Calu3 (cell line): ENCODE results near the gene OR2A5. TPM values are rescaled to one million over a fixed set of nuclear protein-coding genes. Genes with fewer than 3 reads are reported as not detected.

Experiments
- BruUV-seq: library from RNA; stranded (reverse); fragments of 400-500 nt; replicated peaks from 2 replicates; lab custom pipeline; 2021; lab: Mats Ljungman, UMichigan
- CTCF ChIA-PET: fragments of 300-600 bp; sonication (Branson Sonifier 250); formaldehyde crosslinking; loops from one replicate; lab custom pipeline; 2022; ENCODE audit warnings: antibody characterized with exemption; lab: Charles Lee
- DNase-seq: peaks from one replicate; pipeline ENCODE4 v3.0.0; 2022
- H3K27ac Mint-ChIP-seq: one replicate; pipeline ENCODE4 v1.8.0; 2022; ENCODE audit warnings: mixed read lengths; ENCODE audit not compliant: unreplicated experiment
- H3K27me3 Mint-ChIP-seq: one replicate; pipeline ENCODE4 v1.8.0; 2022; ENCODE audit warnings: mixed read lengths; ENCODE audit not compliant: unreplicated experiment
- H3K36me3 Mint-ChIP-seq: one replicate; pipeline ENCODE4 v1.8.0; 2022; ENCODE audit warnings: mild to moderate bottlenecking, moderate library complexity, mixed read lengths; ENCODE audit not compliant: insufficient read depth, unreplicated experiment
- H3K4me1 Mint-ChIP-seq: one replicate; pipeline ENCODE4 v1.8.0; 2022; ENCODE audit warnings: mild to moderate bottlenecking, low read depth, mixed read lengths; ENCODE audit not compliant: unreplicated experiment
- H3K4me3 Mint-ChIP-seq: one replicate; pipeline ENCODE4 v1.8.0; 2022; ENCODE audit warnings: mild to moderate bottlenecking, low read depth, moderate library complexity, mixed read lengths; ENCODE audit not compliant: unreplicated experiment
- H3K9me3 Mint-ChIP-seq: one replicate; pipeline ENCODE4 v1.8.0; 2022; ENCODE audit warnings: low read depth, mixed read lengths; ENCODE audit not compliant: unreplicated experiment
- CTCF ChIP-seq: fragments of 200-600 bp; IDR thresholded peaks from one replicate; pipeline ENCODE4 v1.8.0; 2022; ENCODE audit warnings: antibody characterized with exemption; ENCODE audit not compliant: unreplicated experiment
- intact Hi-C: fragments of 100-400 bp; cut with micrococcal nuclease; formaldehyde crosslinking; loops from one replicate; pipeline ENCODE4 v1.10.0; 2022; ENCODE audit not compliant: unreplicated experiment
- total RNA-seq: library from RNA; stranded (reverse); gene quantifications from 2 replicates; pipeline ENCODE4 v1.2.3, GENCODE V29; 2022

OR2A5 gene
- total RNA-seq, 1 experiment from 2014 or later, result not detected

GRCh38 chr7:144027070-144027469 lies 21.7 kb upstream of the OR2A5 start:
- DNase-seq, result no peak
- intact Hi-C loops, result loop anchor here (2.0 to 5.0 kb wide), 3 partner anchors 55 to 126 kb away; no protein-coding TSS in a partner anchor
- no peak overlapping the region for H3K27ac Mint-ChIP-seq
- no peak overlapping the region for H3K4me3 Mint-ChIP-seq
- no peaks in the 10 kb centered on the region for H3K9me3 Mint-ChIP-seq
- no peaks in the 10 kb centered on the region for H3K27me3 Mint-ChIP-seq
- H3K36me3 Mint-ChIP-seq, result no peaks in the 10 kb centered on the region
- CTCF ChIA-PET, result interaction anchor here (1.4 to 2.5 kb wide), 2 partner anchors 101 to 125 kb away, joined by 3 to 8 read pairs; partner anchors contain the start of gene TCAF1
- H3K4me1 Mint-ChIP-seq, result no peaks in the 10 kb centered on the region
- no TSS peak for BruUV-seq
- no peak for TF ChIP-seq CTCF

GRCh38 chr7:144027974-144028373 lies 20.8 kb upstream of the OR2A5 start:
- DNase-seq, result no peak
- BruUV-seq, result no TSS peak
- CTCF ChIA-PET, result interaction anchor here (1.2 to 1.4 kb wide), 2 partner anchors 100 to 126 kb away, joined by 3 read pairs; partner anchors contain the start of gene TCAF1
- intact Hi-C loops, result loop anchor here (2.0 to 5.0 kb wide), 3 partner anchors 56 to 127 kb away; no protein-coding TSS in a partner anchor
- Mint-ChIP-seq H3K4me3 (no peak overlapping the region), H3K36me3 (no peaks in the 10 kb centered on the region), H3K27me3 (no peaks in the 10 kb centered on the region), H3K4me1 (no peaks in the 10 kb centered on the region), H3K27ac (no peak overlapping the region), H3K9me3 (no peaks in the 10 kb centered on the region)
- TF ChIP-seq CTCF, result no peak

DNA sequence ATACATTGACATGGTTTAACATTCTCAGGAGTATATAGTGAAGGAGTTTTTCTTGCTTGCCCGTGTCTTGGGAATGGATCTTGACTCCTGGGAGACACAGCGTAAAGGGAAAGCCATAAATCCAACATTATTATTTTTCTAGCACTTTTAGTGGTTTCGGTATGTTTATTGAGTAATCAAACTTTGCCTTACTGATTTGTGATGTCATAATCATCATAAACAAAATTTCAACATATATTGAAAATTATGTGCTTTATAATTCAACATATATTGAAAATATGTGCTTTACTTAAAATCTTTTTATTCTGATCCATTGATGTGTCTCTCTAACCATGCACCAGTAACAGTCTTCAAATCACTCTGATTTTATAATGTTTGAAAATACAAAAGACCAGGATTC lies 20.2 kb upstream of the OR2A5 start:
- TF ChIP-seq CTCF, result no peak
- H3K9me3 Mint-ChIP-seq, result no peaks in the 10 kb centered on the region
- intact Hi-C loops, result loop anchor here (5.0 kb wide), 2 partner anchors 56 to 99 kb away; no protein-coding TSS in a partner anchor
- no peaks in the 10 kb centered on the region for H3K36me3 Mint-ChIP-seq
- no peak overlapping the region for H3K4me3 Mint-ChIP-seq
- no peaks in the 10 kb centered on the region for H3K4me1 Mint-ChIP-seq
- BruUV-seq, result no TSS peak
- DNase-seq, result no peak
- CTCF ChIA-PET, result interaction anchor here (1.2 to 1.4 kb wide), 2 partner anchors 100 to 126 kb away, joined by 3 read pairs; partner anchors contain the start of gene TCAF1
- no peak overlapping the region for H3K27ac Mint-ChIP-seq
- no peaks in the 10 kb centered on the region for H3K27me3 Mint-ChIP-seq

DNA sequence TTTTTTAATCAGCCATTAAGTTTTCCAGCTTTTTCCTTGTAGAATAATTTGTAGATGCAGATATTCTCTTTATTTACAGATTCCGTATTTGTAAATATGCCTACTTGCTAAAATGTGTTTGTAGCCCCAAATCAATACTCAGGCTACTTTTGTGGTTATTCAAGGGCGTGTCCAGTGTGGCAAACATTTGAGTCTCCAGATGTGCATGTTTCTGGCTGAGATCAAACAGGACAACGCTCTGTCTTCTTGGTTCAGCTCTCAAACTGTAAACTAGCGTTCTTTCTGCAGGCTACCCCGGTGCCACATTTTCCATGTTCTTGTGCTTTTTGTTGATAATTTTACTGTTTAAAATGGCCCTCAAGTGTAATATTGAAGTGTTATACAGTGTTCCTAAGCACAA lies 16.2 kb upstream of the OR2A5 start:
- no peak overlapping the region for H3K27ac Mint-ChIP-seq
- CTCF ChIA-PET, result no interaction called here
- no peak for DNase-seq
- H3K9me3 Mint-ChIP-seq, result no peaks in the 10 kb centered on the region
- no peaks in the 10 kb centered on the region for H3K36me3 Mint-ChIP-seq
- H3K4me3 Mint-ChIP-seq, result no peak overlapping the region
- TF ChIP-seq CTCF, result no peak
- intact Hi-C loops, result no loop called here
- no peaks in the 10 kb centered on the region for H3K27me3 Mint-ChIP-seq
- BruUV-seq, result no TSS peak
- no peaks in the 10 kb centered on the region for H3K4me1 Mint-ChIP-seq
